D721Med (cell line): ENCODE results near the gene FYCO1.

Source experiments
- DNase-seq: peaks from one replicate; pipeline ENCODE4 v3.0.0; 2011; ENCODE audit warnings: low spot score; ENCODE audit not compliant: insufficient read length
- FAIRE-seq: peaks from 2 replicates; lab custom pipeline; 2011; peaks lifted over from hg19 to GRCh38; lab: Jason Lieb, UNC
- CTCF ChIP-seq: IDR thresholded peaks from 2 replicates; pipeline ENCODE4 v1.5.1; 2012; ENCODE audit warnings: mild to moderate bottlenecking, control low read depth; ENCODE audit not compliant: insufficient read depth; ENCODE audit errors: missing control alignments

Gene FYCO1

GRCh38 chr3:45975686-45976085 is 19.9 kb downstream of the FYCO1 start:
- DNase-seq (no peak), FAIRE-seq (no peak)
- no peak for TF ChIP-seq CTCF

- no peak for TF ChIP-seq CTCF
- FAIRE-seq, result no peak
- no peak for DNase-seq
Observed at GRCh38 chr3:45974686-45975085, 20.9 kb downstream of the FYCO1 start.

GRCh38 chr3:45972534-45973402 is 22.9 kb downstream of the FYCO1 start:
- DNase-seq, result no peak
- TF ChIP-seq CTCF, result no peak
- no peak for FAIRE-seq

GRCh38 chr3:45969953-45970352 is 25.7 kb downstream of the FYCO1 start:
- no peak for FAIRE-seq
- DNase-seq, result no peak

GRCh38 chr3:45969116-45969515 is 26.5 kb downstream of the FYCO1 start:
- no peak for TF ChIP-seq CTCF
- no peak for FAIRE-seq
- no peak for DNase-seq

More at GRCh38 chr3:45969953-45970352, 25.7 kb downstream of the FYCO1 start:
- TF ChIP-seq CTCF, result no peak

- no peak for DNase-seq
- FAIRE-seq, result no peak
- no peak for TF ChIP-seq CTCF
Observed at GRCh38 chr3:45968706-45969105, 26.9 kb downstream of the FYCO1 start.

GRCh38 chr3:45968149-45968548 is 27.5 kb downstream of the FYCO1 start:
- no peak for TF ChIP-seq CTCF
- no peak for DNase-seq

More at GRCh38 chr3:45968149-45968548, 27.5 kb downstream of the FYCO1 start:
- no peak for FAIRE-seq
